Heart left ventricle (tissue), 13 donors: ENCODE data around the gene LMF2.

ENCODE experiments used
- CTCF ChIP-seq, 12 donors: fragments of 200-600 bp; sonication (generic) in 4 of 12; IDR thresholded peaks; one replicate each; pipeline versions ENCODE4 v1.5.0 to v1.8.0; 2018 to 2022; ENCODE audit warnings: antibody characterized with exemption in 12 of 12, mild to moderate bottlenecking in 5 of 12
- POLR2A ChIP-seq, 2 donors: fragments of 450-650 bp; IDR thresholded peaks; one replicate each; pipeline ENCODE4 v1.6.1; 2017; ENCODE audit warnings: antibody characterized with exemption in 2 of 2, mild to moderate bottlenecking in 2 of 2, moderate library complexity in 2 of 2
- donor health status: ischemic (EF 13 %, LVEDD 7.1; RV severe dilation, severe dysfunction).
- donor health status: DM: no; HTN: yes; CAD: no.
- donor health status: DM: no; HTN: no; CAD: no.
- donor health status: ischemic (EF 25% LVEDD 6.9; RV normal size, moderate dysfunction).
- donor health status: ischemic (EF 25% LVEDD 5.7; RV mildly dilated, moderate dysfunction).
- donor health status: ischemic (EF 35%, LVEDD 5.7; RV mildly dilated, moderate dysfunction).
- donor health status: nonischemic (EF 11% LVEDD 7.7; RV severe dilation, severe dysfunction).
- donor health status: DM: yes; HTN: yes; CAD: no.
- donor health status: PGD.
- donor health status: ischemic (EF 29% LVEDD 5.4; RV normal size, mild dysfunction).
- donor health status: nonischemic (EF 23%, LVEDD 6.1; RV moderate dilation, normal function).

GRCh38 chr22:50507991-50508884 lies 736 bp upstream of the LMF2 start, which contains the start of gene NCAPH2:
- TF ChIP-seq CTCF (IDR thresholded peaks at IDR 0.05) (peak in 1 of 12 donors; percentile 23), POLR2A (IDR thresholded peaks at IDR 0.05) (peak in 1 of 2 donors; percentile 71)
